Bronchial epithelial cell (primary cell): Measurements from ENCODE around the gene RBPJ. TPM values are rescaled to one million over a fixed set of nuclear protein-coding genes. Genes with fewer than 3 reads are reported as not detected.

Source experiments
- DNase-seq: peaks from one replicate; pipeline ENCODE4 v3.0.0-alpha.2; 2010; ENCODE audit warnings: low read depth
- FAIRE-seq: peaks from 2 replicates; lab custom pipeline; 2011; peaks lifted over from hg19 to GRCh38; lab: Jason Lieb, UNC
- H3K27me3 ChIP-seq: 2 replicates; pipeline ENCODE4 v1.5.1; 2011; ENCODE audit warnings: low read length; ENCODE audit not compliant: control insufficient read depth, insufficient read depth
- H3K36me3 ChIP-seq: 2 replicates; pipeline ENCODE4 v1.5.1; 2011; ENCODE audit warnings: low read length; ENCODE audit not compliant: control insufficient read depth, insufficient read depth
- H3K4me3 ChIP-seq: 2 replicates; pipeline ENCODE4 v1.5.1; 2011; ENCODE audit warnings: mild to moderate bottlenecking, low read depth, low read length, control low read depth
- total RNA-seq: library from RNA; depleted of rRNA; stranded (reverse); fragments of >200 nt; gene quantifications from 2 replicates; pipeline ENCODE4 v1.2.1, GENCODE V29; 2014
- TF ChIP-seq, protein P1 (sequence below): IDR thresholded peaks from 2 replicates; pipeline ENCODE4 v1.5.1; 2011; ENCODE audit warnings: mild to moderate bottlenecking, moderate library complexity, low read length, control low read depth, inconsistent platforms; ENCODE audit not compliant: insufficient read depth, severe bottlenecking

The RBPJ gene
- total RNA-seq, 1 donor from 2014 or later, result 34.5 TPM

- FAIRE-seq (no peak), DNase-seq (peak; percentile 20)
- TF ChIP-seq, protein P1, sequence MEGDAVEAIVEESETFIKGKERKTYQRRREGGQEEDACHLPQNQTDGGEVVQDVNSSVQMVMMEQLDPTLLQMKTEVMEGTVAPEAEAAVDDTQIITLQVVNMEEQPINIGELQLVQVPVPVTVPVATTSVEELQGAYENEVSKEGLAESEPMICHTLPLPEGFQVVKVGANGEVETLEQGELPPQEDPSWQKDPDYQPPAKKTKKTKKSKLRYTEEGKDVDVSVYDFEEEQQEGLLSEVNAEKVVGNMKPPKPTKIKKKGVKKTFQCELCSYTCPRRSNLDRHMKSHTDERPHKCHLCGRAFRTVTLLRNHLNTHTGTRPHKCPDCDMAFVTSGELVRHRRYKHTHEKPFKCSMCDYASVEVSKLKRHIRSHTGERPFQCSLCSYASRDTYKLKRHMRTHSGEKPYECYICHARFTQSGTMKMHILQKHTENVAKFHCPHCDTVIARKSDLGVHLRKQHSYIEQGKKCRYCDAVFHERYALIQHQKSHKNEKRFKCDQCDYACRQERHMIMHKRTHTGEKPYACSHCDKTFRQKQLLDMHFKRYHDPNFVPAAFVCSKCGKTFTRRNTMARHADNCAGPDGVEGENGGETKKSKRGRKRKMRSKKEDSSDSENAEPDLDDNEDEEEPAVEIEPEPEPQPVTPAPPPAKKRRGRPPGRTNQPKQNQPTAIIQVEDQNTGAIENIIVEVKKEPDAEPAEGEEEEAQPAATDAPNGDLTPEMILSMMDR, result no peak
- Histone ChIP-seq H3K4me3 (no peak overlapping the region), H3K36me3 (no peaks in the 10 kb centered on the region), H3K27me3 (no peaks in the 10 kb centered on the region)
These were observed 13.6 kb downstream of the RBPJ start for GRCh38 chr4:26334366-26334765.

DNA sequence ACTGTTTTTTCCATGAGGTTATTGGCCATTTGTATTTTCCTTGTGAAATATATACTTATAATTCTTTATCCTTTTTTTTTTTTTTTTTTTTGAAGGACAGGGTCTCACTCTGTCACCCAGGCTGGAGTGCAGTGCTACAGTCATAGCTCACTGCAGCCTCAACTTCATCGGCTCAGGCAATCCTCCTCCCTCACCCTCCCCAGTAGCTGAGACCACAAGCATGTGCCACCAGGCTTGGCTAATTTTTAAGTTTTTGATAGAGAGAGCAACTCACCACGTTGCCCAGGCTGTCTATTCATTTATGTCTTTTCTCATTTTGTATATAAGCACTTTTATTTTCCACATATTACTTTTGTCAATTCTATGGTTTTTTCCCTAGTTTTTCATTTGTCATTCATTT lies 16.8 kb downstream of the RBPJ start:
- no peak overlapping the region for H3K4me3 ChIP-seq
- H3K36me3 ChIP-seq, result no peaks in the 10 kb centered on the region
- no peak for FAIRE-seq
- no peaks in the 10 kb centered on the region for H3K27me3 ChIP-seq
- no peak for DNase-seq
- TF ChIP-seq, protein P1, result no peak

- DNase-seq, result peak; percentile 91
- no peaks in the 10 kb centered on the region for H3K36me3 ChIP-seq
- no peak for FAIRE-seq
- no peaks in the 10 kb centered on the region for H3K27me3 ChIP-seq
- TF ChIP-seq, protein P1, result no peak
- H3K4me3 ChIP-seq, result no peak overlapping the region
These were observed 21.7 kb downstream of the RBPJ start for GRCh38 chr4:26342328-26343037.

- no peaks in the 10 kb centered on the region for H3K27me3 ChIP-seq
- no peak for FAIRE-seq
- no peak overlapping the region for H3K4me3 ChIP-seq
- no peaks in the 10 kb centered on the region for H3K36me3 ChIP-seq
- TF ChIP-seq, protein P1, result no peak
- peak; percentile 38 for DNase-seq
These were observed 22.2 kb downstream of the RBPJ start for GRCh38 chr4:26343038-26343398.

GRCh38 chr4:26344901-26345564 lies 24.2 kb downstream of the RBPJ start:
- H3K4me3 ChIP-seq, result no peak overlapping the region
- FAIRE-seq (no peak), DNase-seq (no peak)
- H3K27me3 ChIP-seq, result no peaks in the 10 kb centered on the region
- H3K36me3 ChIP-seq, result no peaks in the 10 kb centered on the region
- TF ChIP-seq, protein P1, result no peak

- Histone ChIP-seq H3K27me3 (no peaks in the 10 kb centered on the region), H3K4me3 (no peak overlapping the region), H3K36me3 (no peaks in the 10 kb centered on the region)
- FAIRE-seq (no peak), DNase-seq (no peak)
- TF ChIP-seq, protein P1, result no peak
These were observed 24.7 kb downstream of the RBPJ start for GRCh38 chr4:26345565-26345938.
